ENCODE measurements around the gene ZNF202. TPM values are rescaled to one million over a fixed set of nuclear protein-coding genes. Genes with fewer than 3 reads are reported as not detected.

The ZNF202 gene
- total RNA-seq, 6 donors from 2014 or later = 1.00 to 11.4 (median 8.8) TPM

DNA sequence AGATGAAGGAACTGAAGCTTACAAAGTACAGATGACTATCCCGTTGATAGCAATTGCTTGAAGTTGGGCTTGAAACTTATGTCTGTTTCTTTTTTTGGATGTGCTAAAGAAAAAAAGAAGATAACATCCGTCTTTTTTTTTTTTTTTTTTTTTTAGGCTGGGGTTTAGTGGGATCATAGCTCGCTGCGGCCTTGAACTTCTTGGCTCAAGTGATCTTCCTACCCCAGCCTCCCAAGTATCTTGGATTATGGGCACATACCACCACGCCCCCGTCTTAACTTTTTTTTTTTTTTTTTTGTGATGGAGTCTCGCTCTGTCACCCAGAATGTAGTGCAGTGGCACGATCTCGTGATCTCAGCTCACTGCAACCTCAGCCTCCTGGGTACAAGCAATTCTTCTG, 46.2 kb downstream of the ZNF202 start:
- ATAC-seq (ENCODE audit: low FRiP score in 2 of 2) = no peak
- Histone ChIP-seq H3K4me1 (no peaks in the 10 kb centered on the region), H3K27ac (no peak overlapping the region), H3K9me3 (no peaks in the 10 kb centered on the region), H3K4me3 (no peak overlapping the region), H3K27me3 (no peaks in the 10 kb centered on the region), H3K36me3 (no peaks in the 10 kb centered on the region)
- WGBS, 2 donors = 87 to 94% methylated on average over 9 of the region's 9 CpGs
- TF ChIP-seq EP300 (IDR thresholded peaks at IDR 0.05) = no peak
- no peak for TF ChIP-seq POLR2A (IDR thresholded peaks at IDR 0.05)
- no peak for TF ChIP-seq CTCF (IDR thresholded peaks at IDR 0.05)
- TF ChIP-seq POLR2AphosphoS5 (IDR thresholded peaks at IDR 0.05) = no peak
- DNase-seq = no peak

DNA sequence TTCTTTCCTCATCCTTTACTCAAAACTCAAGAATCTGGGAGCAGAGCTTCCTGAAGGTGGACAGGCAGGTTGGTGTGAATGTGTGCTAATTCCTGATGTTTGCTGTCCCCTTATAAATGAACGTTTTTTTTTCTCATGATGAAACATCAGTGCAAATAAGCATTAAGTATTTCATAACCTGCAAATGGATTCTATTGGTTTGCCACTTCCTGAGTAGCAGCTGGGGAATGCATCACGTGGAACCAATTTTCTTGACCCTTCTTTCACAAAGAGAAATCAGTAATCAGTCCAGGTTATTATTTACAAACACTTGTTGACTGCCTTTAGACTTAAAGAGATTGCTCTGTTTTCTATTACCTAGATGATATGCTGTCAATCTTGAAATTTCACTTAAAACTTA, 46.9 kb downstream of the ZNF202 start:
- 40% methylated on average over 2 of the region's 2 CpGs for WGBS, 2 donors
- H3K27me3 ChIP-seq = no peaks in the 10 kb centered on the region
- ATAC-seq (ENCODE audit: low FRiP score in 2 of 2) = no peak

GRCh38 chr11:123692961-123693360, 48.5 kb downstream of the ZNF202 start:
- TF ChIP-seq POLR2AphosphoS5 (IDR thresholded peaks at IDR 0.05) (no peak), POLR2A (IDR thresholded peaks at IDR 0.05) (no peak), EP300 (IDR thresholded peaks at IDR 0.05) (no peak), CTCF (IDR thresholded peaks at IDR 0.05) (no peak)
- no peaks in the 10 kb centered on the region for H3K4me1 ChIP-seq
- no peak overlapping the region for H3K27ac ChIP-seq
- no peak for ATAC-seq (ENCODE audit: low FRiP score in 2 of 2)
- H3K27me3 ChIP-seq = no peaks in the 10 kb centered on the region
- H3K9me3 ChIP-seq = no peaks in the 10 kb centered on the region
- H3K4me3 ChIP-seq = no peak overlapping the region
- no peak for DNase-seq
- no peaks in the 10 kb centered on the region for H3K36me3 ChIP-seq

More for the DNA sequence above, 46.9 kb downstream of the ZNF202 start:
- Histone ChIP-seq H3K4me1 (no peaks in the 10 kb centered on the region), H3K9me3 (no peaks in the 10 kb centered on the region), H3K36me3 (no peaks in the 10 kb centered on the region), H3K4me3 (no peak overlapping the region), H3K27ac (no peak overlapping the region)
- no peak for TF ChIP-seq POLR2AphosphoS5 (IDR thresholded peaks at IDR 0.05)
- no peak for TF ChIP-seq EP300 (IDR thresholded peaks at IDR 0.05)
- TF ChIP-seq CTCF (IDR thresholded peaks at IDR 0.05) = no peak
- no peak for TF ChIP-seq POLR2A (IDR thresholded peaks at IDR 0.05)
- DNase-seq = no peak

- Histone ChIP-seq H3K9me3 (no peaks in the 10 kb centered on the region), H3K36me3 (no peaks in the 10 kb centered on the region), H3K4me3 (no peak overlapping the region), H3K27ac (no peak overlapping the region), H3K4me1 (no peaks in the 10 kb centered on the region), H3K27me3 (no peaks in the 10 kb centered on the region)
- no peak for DNase-seq
- WGBS, 2 donors = 80% methylated on average over 3 of the region's 3 CpGs
- ATAC-seq (ENCODE audit: low FRiP score in 2 of 2) = no peak
- TF ChIP-seq EP300 (IDR thresholded peaks at IDR 0.05) = no peak
- TF ChIP-seq POLR2AphosphoS5 (IDR thresholded peaks at IDR 0.05) = no peak
- TF ChIP-seq CTCF (IDR thresholded peaks at IDR 0.05) = no peak
- no peak for TF ChIP-seq POLR2A (IDR thresholded peaks at IDR 0.05)
Measured at GRCh38 chr11:123690485-123690884, 51.0 kb downstream of the ZNF202 start.

- ATAC-seq (ENCODE audit: low FRiP score in 2 of 2) = no peak
- DNase-seq = no peak
- Histone ChIP-seq H3K9me3 (no peaks in the 10 kb centered on the region), H3K4me1 (no peaks in the 10 kb centered on the region), H3K27ac (no peak overlapping the region), H3K36me3 (no peaks in the 10 kb centered on the region), H3K27me3 (no peaks in the 10 kb centered on the region), H3K4me3 (no peak overlapping the region)
- WGBS, 2 donors = 95% methylated on average over 6 of the region's 6 CpGs
- TF ChIP-seq POLR2A (IDR thresholded peaks at IDR 0.05) (no peak), EP300 (IDR thresholded peaks at IDR 0.05) (no peak), POLR2AphosphoS5 (IDR thresholded peaks at IDR 0.05) (no peak), CTCF (IDR thresholded peaks at IDR 0.05) (no peak)
Measured at GRCh38 chr11:123684601-123685000, 56.9 kb downstream of the ZNF202 start.

Data from upper lobe of left lung (tissue), 6 donors.